DND-41 (cell line): Measurements from ENCODE around the gene NLE1.

ENCODE experiments used
- ATAC-seq: fragments of 200-7000 bp; cut with Tn5 transposase; 3 replicates; pipeline ENCODE4 v1.9.1; 2021; ENCODE audit warnings: low read depth; ENCODE audit not compliant: insufficient read depth
- DNase-seq: peaks from one replicate; pipeline ENCODE4 v3.0.0-alpha.2; 2020
- H2AFZ ChIP-seq: 2 replicates; pipeline ENCODE4 v1.6.0; 2012; ENCODE audit warnings: low read depth, low read length
- H3K27ac ChIP-seq: 2 replicates; pipeline ENCODE4 v1.5.1; 2012; ENCODE audit warnings: low read length, inconsistent platforms
- H3K27me3 ChIP-seq: fragments of 200-600 bp; sonication (generic); 2 replicates; pipeline ENCODE4 v1.6.0; 2012; ENCODE audit warnings: low read length, mild to moderate bottlenecking, inconsistent platforms; ENCODE audit not compliant: insufficient read depth, poor library complexity
- H3K36me3 ChIP-seq: 2 replicates; pipeline ENCODE4 v1.5.1; 2012; ENCODE audit warnings: low read length, inconsistent platforms; ENCODE audit not compliant: insufficient read depth
- H3K4me1 ChIP-seq: 2 replicates; pipeline ENCODE4 v1.5.1; 2012; ENCODE audit warnings: mild to moderate bottlenecking, low read length; ENCODE audit not compliant: insufficient read depth
- H3K4me2 ChIP-seq: 2 replicates; pipeline ENCODE4 v1.6.0; 2012; ENCODE audit warnings: mild to moderate bottlenecking, moderate library complexity, low read length, inconsistent platforms; ENCODE audit not compliant: insufficient read depth
- H3K4me3 ChIP-seq, 2 experiments: fragments of 200-600 bp in 1 of 2; shearing (Covaris generic) in 1 of 2; 2 replicates each; pipeline ENCODE4 v1.5.1; 2012 to 2016; ENCODE audit warnings: inconsistent platforms in 2 of 2, low read length in 2 of 2, mild to moderate bottlenecking in 2 of 2, low read depth in 1 of 2, moderate library complexity in 1 of 2
- H3K79me2 ChIP-seq: 2 replicates; pipeline ENCODE4 v1.6.0; 2012; ENCODE audit warnings: low read length, inconsistent platforms; ENCODE audit not compliant: insufficient read depth
- H3K9ac ChIP-seq: 2 replicates; pipeline ENCODE4 v1.6.0; 2012; ENCODE audit warnings: low read depth, mild to moderate bottlenecking, inconsistent platforms, low read length, moderate library complexity
- H3K9me3 ChIP-seq: 2 replicates; pipeline ENCODE4 v1.5.1; 2012; ENCODE audit warnings: low read length, moderate library complexity, mild to moderate bottlenecking, inconsistent platforms; ENCODE audit not compliant: insufficient read depth, severe bottlenecking
- H4K20me1 ChIP-seq: 2 replicates; pipeline ENCODE4 v1.6.0; 2012; ENCODE audit warnings: low read length; ENCODE audit not compliant: insufficient read depth
- EZH2 ChIP-seq: IDR thresholded peaks from 3 replicates; pipeline ENCODE4 v1.6.1; 2012; ENCODE audit warnings: borderline replicate concordance, low read depth, mild to moderate bottlenecking, moderate library complexity, low read length, inconsistent platforms; ENCODE audit not compliant: severe bottlenecking
- TF ChIP-seq, protein P1 (sequence below): IDR thresholded peaks from 2 replicates; pipeline ENCODE4 v1.5.1; 2012; ENCODE audit warnings: borderline replicate concordance, low read length, moderate library complexity, mild to moderate bottlenecking; ENCODE audit not compliant: poor library complexity, severe bottlenecking; ENCODE audit errors: extremely low read depth

NLE1 gene

DNA sequence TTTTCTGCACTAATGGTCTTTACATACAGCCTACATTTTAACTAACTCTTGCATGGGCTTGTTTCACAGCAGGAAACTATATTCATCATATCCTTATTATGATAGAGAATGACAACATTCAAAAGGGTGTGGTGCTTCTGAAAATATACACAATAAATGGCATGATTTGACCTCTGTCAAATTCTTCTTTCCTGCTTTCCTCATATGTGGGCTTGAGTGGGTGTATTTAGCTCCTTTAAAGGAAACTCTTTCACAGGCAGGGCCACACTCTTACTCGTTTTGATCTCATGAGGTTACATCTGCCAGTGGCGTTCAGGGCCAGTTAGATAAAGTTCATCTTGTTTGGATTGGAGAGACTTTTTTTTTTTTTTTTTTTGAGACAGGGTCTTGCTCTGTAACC, 46.0 kb upstream of the NLE1 start:
- H2AFZ ChIP-seq: no peak overlapping the region
- no peaks in the 10 kb centered on the region for H3K9me3 ChIP-seq
- H3K4me2 ChIP-seq: no peak overlapping the region
- no peak overlapping the region for H3K9ac ChIP-seq
- no peaks in the 10 kb centered on the region for H3K36me3 ChIP-seq
- H3K27me3 ChIP-seq: peaks cover 3% of the 10 kb centered on the region
- H4K20me1 ChIP-seq: no peaks in the 10 kb centered on the region
- TF ChIP-seq, protein P1, sequence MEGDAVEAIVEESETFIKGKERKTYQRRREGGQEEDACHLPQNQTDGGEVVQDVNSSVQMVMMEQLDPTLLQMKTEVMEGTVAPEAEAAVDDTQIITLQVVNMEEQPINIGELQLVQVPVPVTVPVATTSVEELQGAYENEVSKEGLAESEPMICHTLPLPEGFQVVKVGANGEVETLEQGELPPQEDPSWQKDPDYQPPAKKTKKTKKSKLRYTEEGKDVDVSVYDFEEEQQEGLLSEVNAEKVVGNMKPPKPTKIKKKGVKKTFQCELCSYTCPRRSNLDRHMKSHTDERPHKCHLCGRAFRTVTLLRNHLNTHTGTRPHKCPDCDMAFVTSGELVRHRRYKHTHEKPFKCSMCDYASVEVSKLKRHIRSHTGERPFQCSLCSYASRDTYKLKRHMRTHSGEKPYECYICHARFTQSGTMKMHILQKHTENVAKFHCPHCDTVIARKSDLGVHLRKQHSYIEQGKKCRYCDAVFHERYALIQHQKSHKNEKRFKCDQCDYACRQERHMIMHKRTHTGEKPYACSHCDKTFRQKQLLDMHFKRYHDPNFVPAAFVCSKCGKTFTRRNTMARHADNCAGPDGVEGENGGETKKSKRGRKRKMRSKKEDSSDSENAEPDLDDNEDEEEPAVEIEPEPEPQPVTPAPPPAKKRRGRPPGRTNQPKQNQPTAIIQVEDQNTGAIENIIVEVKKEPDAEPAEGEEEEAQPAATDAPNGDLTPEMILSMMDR: no peak
- no peak for TF ChIP-seq EZH2
- H3K27ac ChIP-seq: no peak overlapping the region
- DNase-seq: no peak
- ATAC-seq: no peak
- H3K4me1 ChIP-seq: no peaks in the 10 kb centered on the region
- no peak overlapping the region for H3K4me3 ChIP-seq
- no peaks in the 10 kb centered on the region for H3K79me2 ChIP-seq

DNA sequence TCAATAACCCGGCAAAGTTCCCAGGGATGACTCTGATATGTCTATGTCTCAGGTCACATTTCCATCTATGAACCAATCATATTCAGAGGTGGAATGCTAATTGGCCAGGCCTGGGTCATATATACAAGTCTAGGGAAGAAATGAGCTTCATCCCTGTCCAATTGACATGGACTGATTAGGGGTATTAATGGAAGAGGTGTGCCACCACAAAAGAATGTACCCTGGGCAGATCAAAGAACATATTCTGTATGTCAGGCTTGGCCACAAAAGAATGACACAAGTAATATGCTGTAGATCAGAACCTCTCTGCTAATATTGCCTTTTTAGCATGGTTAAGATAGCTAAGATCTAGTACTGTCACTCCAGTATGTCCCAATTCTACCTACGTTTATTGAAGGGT, 45.4 kb upstream of the NLE1 start:
- no peaks in the 10 kb centered on the region for H3K4me1 ChIP-seq
- ATAC-seq: no peak
- no peak overlapping the region for H3K4me3 ChIP-seq
- H3K9ac ChIP-seq: no peak overlapping the region
- no peak overlapping the region for H3K4me2 ChIP-seq
- no peak overlapping the region for H2AFZ ChIP-seq
- no peaks in the 10 kb centered on the region for H4K20me1 ChIP-seq
- no peak for DNase-seq
- peaks cover 5% of the 10 kb centered on the region for H3K27me3 ChIP-seq
- H3K27ac ChIP-seq: no peak overlapping the region
- H3K36me3 ChIP-seq: no peaks in the 10 kb centered on the region
- no peak for TF ChIP-seq EZH2
- TF ChIP-seq, protein P1: no peak
- no peaks in the 10 kb centered on the region for H3K79me2 ChIP-seq
- no peaks in the 10 kb centered on the region for H3K9me3 ChIP-seq

DNA sequence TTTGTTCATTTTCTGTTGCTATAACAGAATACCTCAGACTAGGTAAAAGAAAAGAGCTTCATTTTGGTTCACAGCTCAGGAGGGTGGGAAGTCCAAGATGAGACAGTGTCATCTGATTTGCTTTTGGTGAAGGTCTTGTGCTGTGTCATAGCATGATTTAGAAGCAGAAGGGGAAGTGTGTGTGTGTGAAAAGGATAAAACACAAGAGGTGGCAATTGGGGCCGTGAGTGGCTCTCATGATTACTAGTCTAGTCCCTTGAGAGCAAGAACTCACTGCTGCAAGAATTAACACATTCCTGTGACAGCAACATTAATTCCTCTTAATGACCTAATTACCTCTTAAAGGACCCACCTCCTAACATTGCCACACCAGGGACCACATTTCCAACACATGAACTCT, 43.7 kb upstream of the NLE1 start:
- H2AFZ ChIP-seq: no peak overlapping the region
- H3K36me3 ChIP-seq: no peaks in the 10 kb centered on the region
- H3K27me3 ChIP-seq: peaks cover 6% of the 10 kb centered on the region
- H4K20me1 ChIP-seq: no peaks in the 10 kb centered on the region
- H3K4me1 ChIP-seq: no peaks in the 10 kb centered on the region
- ATAC-seq (no peak), DNase-seq (no peak)
- no peak overlapping the region for H3K4me3 ChIP-seq
- H3K4me2 ChIP-seq: no peak overlapping the region
- H3K27ac ChIP-seq: no peak overlapping the region
- no peak overlapping the region for H3K9ac ChIP-seq
- H3K79me2 ChIP-seq: no peaks in the 10 kb centered on the region
- no peaks in the 10 kb centered on the region for H3K9me3 ChIP-seq
- TF ChIP-seq EZH2: no peak
- TF ChIP-seq, protein P1: no peak

DNA sequence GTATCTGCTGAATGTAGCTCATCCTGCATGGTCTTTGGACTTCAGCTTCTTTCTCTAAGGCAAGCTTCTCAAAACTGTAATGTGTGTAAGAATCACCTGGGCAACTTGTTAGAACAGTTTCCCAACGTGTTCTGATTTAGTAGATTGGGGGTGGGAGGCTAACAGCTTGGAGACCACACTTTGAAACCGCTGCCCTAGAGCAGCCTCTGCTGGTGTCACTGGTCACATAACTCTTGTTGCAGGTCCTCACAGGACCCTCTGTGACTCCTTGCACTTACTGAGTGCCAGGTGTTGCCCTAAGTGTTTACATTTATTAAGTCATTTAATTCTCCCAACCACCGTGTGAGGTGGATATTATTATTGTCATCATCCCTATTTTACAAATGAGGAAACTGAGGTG, 42.2 kb upstream of the NLE1 start:
- no peak for DNase-seq
- H4K20me1 ChIP-seq: no peaks in the 10 kb centered on the region
- TF ChIP-seq, protein P1: peak; percentile 8
- TF ChIP-seq EZH2: no peak

More for the DNA sequence above, 42.2 kb upstream of the NLE1 start:
- Histone ChIP-seq H3K4me2 (no peak overlapping the region), H3K27me3 (peaks cover 6% of the 10 kb centered on the region), H3K4me1 (no peaks in the 10 kb centered on the region), H2AFZ (no peak overlapping the region), H3K27ac (no peak overlapping the region), H3K9me3 (no peaks in the 10 kb centered on the region), H3K36me3 (no peaks in the 10 kb centered on the region), H3K4me3 (no peak overlapping the region), H3K9ac (no peak overlapping the region), H3K79me2 (no peaks in the 10 kb centered on the region)
- no peak for ATAC-seq
